ENCODE measurements around the gene ZG16B.

Gene ZG16B

DNA sequence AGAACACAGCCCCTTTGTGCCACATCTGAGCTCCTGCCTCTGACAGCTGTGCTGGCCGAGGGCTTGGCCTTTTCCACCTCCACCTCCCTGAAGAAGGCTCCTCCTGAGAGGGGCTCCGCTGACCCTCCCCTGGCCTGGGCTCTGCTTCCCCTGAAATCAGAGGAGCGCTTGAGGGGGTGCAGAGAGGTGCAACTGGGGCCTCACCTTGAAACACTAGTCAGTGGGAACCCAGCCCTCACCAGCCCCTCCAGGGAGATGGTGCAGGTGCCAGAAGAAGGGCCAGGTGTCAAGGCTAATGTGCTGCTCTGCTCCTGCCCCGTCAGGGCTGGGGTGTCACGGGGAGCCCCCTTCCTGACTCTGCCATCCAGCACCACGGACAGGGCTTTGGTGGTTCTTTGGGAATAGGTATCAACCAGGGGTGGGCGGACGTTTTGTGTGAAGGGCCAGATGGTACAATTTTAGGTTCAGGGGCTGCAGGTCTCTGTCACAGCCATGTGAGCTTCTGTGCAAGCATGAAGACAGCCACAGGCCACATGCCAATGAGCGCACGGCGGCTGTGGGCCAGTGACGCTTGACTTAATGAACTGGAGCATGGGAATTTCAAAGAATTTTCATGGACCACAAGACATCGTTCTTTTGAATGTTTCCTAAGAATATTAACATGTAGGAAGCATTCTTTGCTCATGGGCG lies 2.1 kb upstream of the ZG16B start:
- H3K79me1 ChIP-seq (ENCODE audit: low read depth, low read length): peaks cover 1% of the 10 kb centered on the region
- no peak overlapping the region for H3K14ac ChIP-seq (ENCODE audit: low read length)
- H2BK15ac ChIP-seq (ENCODE audit: low read length): no peak overlapping the region
- no peak overlapping the region for H3K23ac ChIP-seq (ENCODE audit: low read depth, low read length, poor library complexity)
- H3K27me3 ChIP-seq (ENCODE audit: control insufficient read depth in 3 of 3, insufficient read depth in 3 of 3, low read depth in 1 of 3, low read length in 3 of 3): peaks cover 0 to 39% (median 0%) of the 10 kb centered on the region in 3 experiments
- H3K4ac ChIP-seq (ENCODE audit: low read length): no peak overlapping the region
- H3K27ac ChIP-seq (replicated peaks; ENCODE audit: low read length): no peak overlapping the region
- H4K8ac ChIP-seq (ENCODE audit: low read depth, low read length): no peak overlapping the region
- H3K4me1 ChIP-seq (ENCODE audit: control insufficient read depth in 2 of 2, insufficient read depth in 1 of 2, low read depth in 1 of 2, low read length in 2 of 2): no peaks in the 10 kb centered on the region
- H3K4me3 ChIP-seq (ENCODE audit: low read length in 2 of 2): no peak overlapping the region
- H3K4me2 ChIP-seq (ENCODE audit: insufficient read depth, low read length, poor library complexity, severe bottlenecking): no peak overlapping the region
- no peak overlapping the region for H4K91ac ChIP-seq (ENCODE audit: low read depth, low read length, poor library complexity)
- H3K36me3 ChIP-seq (replicated peaks in 1 of 2; ENCODE audit: control insufficient read depth in 2 of 2, insufficient read depth in 2 of 2, low read length in 2 of 2): no peaks in the 10 kb centered on the region
- no peak overlapping the region for H2AFZ ChIP-seq (ENCODE audit: low read length)
- H2BK120ac ChIP-seq (ENCODE audit: low read depth, low read length): no peak overlapping the region
- peaks cover 0 to 2% of the 10 kb centered on the region in 2 donors for H3K9me3 ChIP-seq (replicated peaks in 1 of 2; ENCODE audit: control insufficient read depth in 2 of 2, insufficient read depth in 1 of 2, low read depth in 1 of 2, low read length in 2 of 2)
- no peak overlapping the region for H3K18ac ChIP-seq (ENCODE audit: low read length)
- H3K9ac ChIP-seq (ENCODE audit: low read depth, low read length, poor library complexity): no peak overlapping the region
- no peak for DNase-seq (ENCODE audit: low spot score)
- H2BK12ac ChIP-seq (ENCODE audit: low read length): no peak overlapping the region
- no CpG with 5 or more reads among the region's 14 CpGs for WGBS, 2 donors (ENCODE audit: extremely low coverage in 2 of 2, insufficient read length in 2 of 2, insufficient replicate concordance in 1 of 2)
- H2BK5ac ChIP-seq (ENCODE audit: low read length): no peak overlapping the region
- H2AK5ac ChIP-seq (ENCODE audit: low read depth, low read length): no peak overlapping the region

DNA sequence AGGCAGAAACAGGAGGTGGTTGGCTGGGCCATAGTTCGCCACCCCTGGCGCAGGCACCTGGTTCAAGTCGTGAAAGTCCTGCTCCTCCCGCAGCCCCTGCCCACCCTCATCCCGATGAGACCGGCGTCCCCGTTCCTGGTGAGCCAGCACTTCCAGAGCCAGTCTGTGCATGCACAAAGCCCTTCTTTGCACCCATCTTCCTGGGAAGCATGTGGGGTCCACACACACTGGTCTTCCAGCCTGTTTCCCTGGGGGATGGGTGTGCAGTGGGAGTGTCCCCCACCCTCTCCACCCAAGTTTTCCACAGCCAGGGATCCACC lies 1.6 kb upstream of the ZG16B start:
- no peak overlapping the region for H3K4ac ChIP-seq (ENCODE audit: low read length)
- H2BK15ac ChIP-seq (ENCODE audit: low read length): no peak overlapping the region
- no peak overlapping the region for H3K9ac ChIP-seq (ENCODE audit: low read depth, low read length, poor library complexity)
- H2AFZ ChIP-seq (ENCODE audit: low read length): no peak overlapping the region
- peaks cover 0 to 39% (median 0%) of the 10 kb centered on the region in 3 experiments for H3K27me3 ChIP-seq (ENCODE audit: control insufficient read depth in 3 of 3, insufficient read depth in 3 of 3, low read depth in 1 of 3, low read length in 3 of 3)
- no peak overlapping the region for H4K8ac ChIP-seq (ENCODE audit: low read depth, low read length)
- H3K14ac ChIP-seq (ENCODE audit: low read length): no peak overlapping the region
- H3K4me3 ChIP-seq (ENCODE audit: low read length in 2 of 2): no peak overlapping the region
- H2BK12ac ChIP-seq (ENCODE audit: low read length): no peak overlapping the region
- no peak overlapping the region for H2AK5ac ChIP-seq (ENCODE audit: low read depth, low read length)
- H3K4me2 ChIP-seq (ENCODE audit: insufficient read depth, low read length, poor library complexity, severe bottlenecking): no peak overlapping the region
- H3K36me3 ChIP-seq (replicated peaks in 1 of 2; ENCODE audit: control insufficient read depth in 2 of 2, insufficient read depth in 2 of 2, low read length in 2 of 2): no peaks in the 10 kb centered on the region
- H3K9me3 ChIP-seq (replicated peaks in 1 of 2; ENCODE audit: control insufficient read depth in 2 of 2, insufficient read depth in 1 of 2, low read depth in 1 of 2, low read length in 2 of 2): peaks cover 0 to 2% of the 10 kb centered on the region in 2 donors
- DNase-seq (ENCODE audit: low spot score): no peak
- WGBS, 2 donors (ENCODE audit: extremely low coverage in 2 of 2, insufficient read length in 2 of 2, insufficient replicate concordance in 1 of 2): no CpG with 5 or more reads among the region's 8 CpGs
- H3K23ac ChIP-seq (ENCODE audit: low read depth, low read length, poor library complexity): peak overlapping the region; percentile 8
- no peak overlapping the region for H3K27ac ChIP-seq (replicated peaks; ENCODE audit: low read length)
- H4K91ac ChIP-seq (ENCODE audit: low read depth, low read length, poor library complexity): no peak overlapping the region
- H3K79me1 ChIP-seq (ENCODE audit: low read depth, low read length): peaks cover 1% of the 10 kb centered on the region
- no peak overlapping the region for H2BK120ac ChIP-seq (ENCODE audit: low read depth, low read length)
- H3K18ac ChIP-seq (ENCODE audit: low read length): no peak overlapping the region
- no peak overlapping the region for H2BK5ac ChIP-seq (ENCODE audit: low read length)
- no peaks in the 10 kb centered on the region for H3K4me1 ChIP-seq (ENCODE audit: control insufficient read depth in 2 of 2, insufficient read depth in 1 of 2, low read depth in 1 of 2, low read length in 2 of 2)

DNA sequence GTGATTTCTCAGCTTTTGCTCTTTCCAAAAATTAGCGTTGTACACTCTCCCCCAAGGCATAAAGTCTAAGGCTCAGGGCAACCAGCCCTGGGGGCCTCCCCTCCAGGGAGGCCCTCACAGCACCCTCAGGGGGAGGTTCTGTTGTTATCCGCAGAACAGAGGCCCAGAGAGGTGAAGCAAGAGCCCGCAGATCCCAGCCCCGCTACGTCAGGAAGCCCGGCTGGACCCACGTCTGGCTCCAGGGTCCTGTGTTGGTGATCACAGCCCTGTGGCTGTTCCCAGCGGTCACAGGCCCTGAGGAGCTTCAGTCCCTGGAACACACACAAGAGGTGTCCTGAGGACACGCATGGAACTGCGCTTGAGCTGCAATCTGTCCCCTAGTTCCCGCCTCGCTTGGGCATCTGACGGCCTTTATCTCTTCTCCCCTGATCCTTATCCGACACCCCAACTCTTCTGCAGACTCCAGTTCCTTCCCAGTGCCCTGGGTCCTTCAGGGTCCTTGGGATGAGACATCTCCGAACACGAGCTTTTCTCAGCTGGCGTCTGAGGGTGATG lies 1.1 kb upstream of the ZG16B start:
- Histone ChIP-seq H2BK15ac (ENCODE audit: low read length) (no peak overlapping the region), H3K4me2 (ENCODE audit: insufficient read depth, low read length, poor library complexity, severe bottlenecking) (no peak overlapping the region), H3K4me1 (ENCODE audit: control insufficient read depth in 2 of 2, insufficient read depth in 1 of 2, low read depth in 1 of 2, low read length in 2 of 2) (no peaks in the 10 kb centered on the region), H2BK120ac (ENCODE audit: low read depth, low read length) (no peak overlapping the region), H3K18ac (ENCODE audit: low read length) (no peak overlapping the region), H3K79me1 (ENCODE audit: low read depth, low read length) (peaks cover 1% of the 10 kb centered on the region), H2AK5ac (ENCODE audit: low read depth, low read length) (no peak overlapping the region), H3K36me3 (replicated peaks in 1 of 2; ENCODE audit: control insufficient read depth in 2 of 2, insufficient read depth in 2 of 2, low read length in 2 of 2) (no peaks in the 10 kb centered on the region), H3K27me3 (ENCODE audit: control insufficient read depth in 3 of 3, insufficient read depth in 3 of 3, low read depth in 1 of 3, low read length in 3 of 3) (peaks cover 0 to 39% (median 0%) of the 10 kb centered on the region in 3 experiments), H3K4me3 (ENCODE audit: low read length in 2 of 2) (no peak overlapping the region), H3K27ac (replicated peaks; ENCODE audit: low read length) (no peak overlapping the region), H3K9ac (ENCODE audit: low read depth, low read length, poor library complexity) (no peak overlapping the region), H4K8ac (ENCODE audit: low read depth, low read length) (no peak overlapping the region), H2BK12ac (ENCODE audit: low read length) (no peak overlapping the region), H4K91ac (ENCODE audit: low read depth, low read length, poor library complexity) (no peak overlapping the region), H2BK5ac (ENCODE audit: low read length) (no peak overlapping the region), H3K9me3 (replicated peaks in 1 of 2; ENCODE audit: control insufficient read depth in 2 of 2, insufficient read depth in 1 of 2, low read depth in 1 of 2, low read length in 2 of 2) (peaks cover 0 to 2% of the 10 kb centered on the region in 2 donors), H2AFZ (ENCODE audit: low read length) (no peak overlapping the region), H3K14ac (ENCODE audit: low read length) (no peak overlapping the region), H3K23ac (ENCODE audit: low read depth, low read length, poor library complexity) (peak overlapping the region; percentile 20), H3K4ac (ENCODE audit: low read length) (no peak overlapping the region)
- no CpG with 5 or more reads among the region's 17 CpGs for WGBS, 2 donors (ENCODE audit: extremely low coverage in 2 of 2, insufficient read length in 2 of 2, insufficient replicate concordance in 1 of 2)
- DNase-seq (ENCODE audit: low spot score): no peak

DNA sequence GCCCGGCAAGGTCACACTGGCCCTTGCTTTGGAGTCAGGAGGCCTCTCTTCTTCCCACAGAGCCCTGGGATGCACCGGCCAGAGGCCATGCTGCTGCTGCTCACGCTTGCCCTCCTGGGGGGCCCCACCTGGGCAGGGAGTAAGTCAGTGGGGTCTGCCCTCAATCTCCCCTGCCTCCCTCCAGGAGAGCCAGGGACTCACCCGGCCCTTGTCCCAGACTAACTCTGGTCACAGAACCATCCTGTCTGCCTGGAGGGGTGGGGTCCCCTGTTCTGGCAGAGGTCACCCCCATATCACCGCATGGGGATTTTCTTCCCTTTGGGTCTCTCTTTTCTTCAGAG lies 222 bp downstream of the ZG16B start:
- Histone ChIP-seq H3K18ac (ENCODE audit: low read length) (no peak overlapping the region), H4K8ac (ENCODE audit: low read depth, low read length) (no peak overlapping the region), H2BK15ac (ENCODE audit: low read length) (no peak overlapping the region), H3K36me3 (replicated peaks in 1 of 2; ENCODE audit: control insufficient read depth in 2 of 2, insufficient read depth in 2 of 2, low read length in 2 of 2) (no peaks in the 10 kb centered on the region), H2BK12ac (ENCODE audit: low read length) (no peak overlapping the region), H3K9ac (ENCODE audit: low read depth, low read length, poor library complexity) (no peak overlapping the region), H3K4ac (ENCODE audit: low read length) (no peak overlapping the region), H3K4me1 (ENCODE audit: control insufficient read depth in 2 of 2, insufficient read depth in 1 of 2, low read depth in 1 of 2, low read length in 2 of 2) (no peaks in the 10 kb centered on the region), H3K79me1 (ENCODE audit: low read depth, low read length) (peaks cover 1% of the 10 kb centered on the region), H3K27me3 (ENCODE audit: control insufficient read depth in 3 of 3, insufficient read depth in 3 of 3, low read depth in 1 of 3, low read length in 3 of 3) (peaks cover 0 to 39% (median 0%) of the 10 kb centered on the region in 3 experiments), H3K23ac (ENCODE audit: low read depth, low read length, poor library complexity) (no peak overlapping the region), H2BK120ac (ENCODE audit: low read depth, low read length) (no peak overlapping the region), H3K4me3 (ENCODE audit: low read length in 2 of 2) (no peak overlapping the region), H3K14ac (ENCODE audit: low read length) (no peak overlapping the region), H2AK5ac (ENCODE audit: low read depth, low read length) (no peak overlapping the region), H3K27ac (replicated peaks; ENCODE audit: low read length) (no peak overlapping the region), H2AFZ (ENCODE audit: low read length) (no peak overlapping the region), H2BK5ac (ENCODE audit: low read length) (no peak overlapping the region), H3K9me3 (replicated peaks in 1 of 2; ENCODE audit: control insufficient read depth in 2 of 2, insufficient read depth in 1 of 2, low read depth in 1 of 2, low read length in 2 of 2) (peaks cover 0 to 2% of the 10 kb centered on the region in 2 donors), H3K4me2 (ENCODE audit: insufficient read depth, low read length, poor library complexity, severe bottlenecking) (no peak overlapping the region), H4K91ac (ENCODE audit: low read depth, low read length, poor library complexity) (no peak overlapping the region)
- DNase-seq (ENCODE audit: low spot score): no peak
- WGBS, 2 donors (ENCODE audit: extremely low coverage in 2 of 2, insufficient read length in 2 of 2, insufficient replicate concordance in 1 of 2): no CpG with 5 or more reads among the region's 5 CpGs
